ENCODE results near the gene PRKAG1.

DNA sequence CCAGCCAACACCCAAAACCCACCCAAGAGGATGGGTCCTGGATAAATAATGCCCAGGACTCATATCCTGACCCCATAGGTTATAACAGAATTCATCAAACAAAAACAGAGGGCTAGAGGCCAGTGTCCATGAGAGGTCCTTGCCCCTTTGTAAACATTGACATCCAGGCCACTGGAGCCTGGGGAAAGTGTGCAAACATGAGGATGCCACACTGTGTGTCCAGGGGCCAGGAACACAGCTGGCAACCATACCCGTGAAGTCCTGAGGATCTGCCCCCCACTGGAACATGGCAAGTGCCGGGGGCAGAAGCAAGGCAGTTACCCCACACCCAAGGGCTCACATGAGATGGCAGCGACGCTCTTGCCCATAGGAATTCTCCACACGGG lies 46.2 kb upstream of the PRKAG1 start:
- TF ChIP-seq, protein P1, sequence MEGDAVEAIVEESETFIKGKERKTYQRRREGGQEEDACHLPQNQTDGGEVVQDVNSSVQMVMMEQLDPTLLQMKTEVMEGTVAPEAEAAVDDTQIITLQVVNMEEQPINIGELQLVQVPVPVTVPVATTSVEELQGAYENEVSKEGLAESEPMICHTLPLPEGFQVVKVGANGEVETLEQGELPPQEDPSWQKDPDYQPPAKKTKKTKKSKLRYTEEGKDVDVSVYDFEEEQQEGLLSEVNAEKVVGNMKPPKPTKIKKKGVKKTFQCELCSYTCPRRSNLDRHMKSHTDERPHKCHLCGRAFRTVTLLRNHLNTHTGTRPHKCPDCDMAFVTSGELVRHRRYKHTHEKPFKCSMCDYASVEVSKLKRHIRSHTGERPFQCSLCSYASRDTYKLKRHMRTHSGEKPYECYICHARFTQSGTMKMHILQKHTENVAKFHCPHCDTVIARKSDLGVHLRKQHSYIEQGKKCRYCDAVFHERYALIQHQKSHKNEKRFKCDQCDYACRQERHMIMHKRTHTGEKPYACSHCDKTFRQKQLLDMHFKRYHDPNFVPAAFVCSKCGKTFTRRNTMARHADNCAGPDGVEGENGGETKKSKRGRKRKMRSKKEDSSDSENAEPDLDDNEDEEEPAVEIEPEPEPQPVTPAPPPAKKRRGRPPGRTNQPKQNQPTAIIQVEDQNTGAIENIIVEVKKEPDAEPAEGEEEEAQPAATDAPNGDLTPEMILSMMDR (IDR thresholded peaks at IDR 0.05; ENCODE audit: low read depth, low read length), result no peak
- no peak for TF ChIP-seq EZH2phosphoT487 (IDR thresholded peaks at IDR 0.05; ENCODE audit: low read depth)

Measured in OCI-LY3 (cell line).